CD4-positive, CD25-positive, alpha-beta regulatory T cell (primary cell): ENCODE data around the gene SLC9A9. TPM values are rescaled to one million over a fixed set of nuclear protein-coding genes. Genes with fewer than 3 reads are reported as not detected.

ENCODE experiments used
- ATAC-seq, 2 donors: fragments of 150-1000 bp; cut with Tn5 transposase; one replicate each; pipeline ENCODE4 v1.10.0; 2021; ENCODE audit warnings: low read depth in 2 of 2, moderate number of reproducible peaks in 2 of 2, moderate library complexity in 1 of 2
- DNase-seq, 3 donors: peaks; one replicate each; pipeline versions ENCODE4 v3.0.0 to v3.0.0-alpha.2; 2012 to 2022; ENCODE audit warnings: mixed read lengths in 1 of 3
- H3K27ac ChIP-seq: one replicate; pipeline ENCODE4 v1.7.0; 2013; ENCODE audit warnings: mild to moderate bottlenecking, low read length; ENCODE audit not compliant: insufficient read depth, poor library complexity, severe bottlenecking
- H3K27me3 ChIP-seq: one replicate; pipeline ENCODE4 v1.7.0; 2013; ENCODE audit warnings: low read length; ENCODE audit not compliant: control insufficient read depth, insufficient read depth
- H3K36me3 ChIP-seq: one replicate; pipeline ENCODE4 v1.7.0; 2013; ENCODE audit warnings: mild to moderate bottlenecking, low read length, moderate library complexity; ENCODE audit not compliant: control insufficient read depth, insufficient read depth
- H3K4me1 ChIP-seq: 2 replicates; pipeline ENCODE4 v1.7.0; 2013; ENCODE audit warnings: mild to moderate bottlenecking, low read length; ENCODE audit not compliant: insufficient read depth, control insufficient read depth, poor library complexity, severe bottlenecking
- H3K4me3 ChIP-seq: one replicate; pipeline ENCODE4 v1.7.0; 2013; ENCODE audit warnings: low read depth, mild to moderate bottlenecking, low read length, moderate library complexity
- H3K9me3 ChIP-seq, 2 experiments: 1 replicate in 1 of 2; 2 replicates in 1 of 2; pipeline ENCODE4 v1.7.0; 2013; ENCODE audit warnings: low read length in 2 of 2, mild to moderate bottlenecking in 1 of 2, moderate library complexity in 1 of 2; ENCODE audit not compliant: control insufficient read depth in 2 of 2
- H3K27ac Mint-ChIP-seq, 3 donors: one replicate each; pipeline ENCODE4 v1.8.0; 2020 to 2022; ENCODE audit warnings: mild to moderate bottlenecking in 3 of 3, mixed read lengths in 3 of 3, moderate library complexity in 2 of 3
- H3K27me3 Mint-ChIP-seq: one replicate; pipeline ENCODE4 v1.8.0; 2022; ENCODE audit warnings: mild to moderate bottlenecking, mixed read lengths
- H3K36me3 Mint-ChIP-seq: one replicate; pipeline ENCODE4 v1.8.0; 2020; ENCODE audit warnings: mixed read lengths
- H3K4me1 Mint-ChIP-seq, 4 donors: one replicate each; pipeline ENCODE4 v1.8.0; 2020 to 2022; ENCODE audit warnings: mixed read lengths in 4 of 4, mild to moderate bottlenecking in 1 of 4
- H3K4me3 Mint-ChIP-seq, 4 donors: one replicate each; pipeline ENCODE4 v1.8.0; 2020 to 2022; ENCODE audit warnings: mild to moderate bottlenecking in 4 of 4, mixed read lengths in 4 of 4, moderate library complexity in 3 of 4
- H3K9me3 Mint-ChIP-seq, 7 donors: one replicate each; pipeline ENCODE4 v1.8.0; 2020 to 2022; ENCODE audit warnings: mixed read lengths in 7 of 7, mild to moderate bottlenecking in 3 of 7, moderate library complexity in 2 of 7
- polyA plus RNA-seq, 4 donors: library from polyadenylated mRNA; unstranded; fragments of 300-500 nt; fragmentation: Illumina TruSeq; gene quantifications; one replicate each; pipeline ENCODE4 v1.2.3, GENCODE V29; 2021
- total RNA-seq: library from RNA; stranded (reverse); gene quantifications from one replicate; pipeline ENCODE4 v1.2.3, GENCODE V29; 2022

The SLC9A9 gene
- total and polyA plus RNA-seq, 5 donors from 2014 or later: 31.7 to 49.3 (median 46.4) TPM

GRCh38 chr3:143295201-143296080 is 552.8 kb downstream of the SLC9A9 start:
- no peaks in the 10 kb centered on the region for H3K27me3 Mint-ChIP-seq
- H3K27me3 ChIP-seq: no peaks in the 10 kb centered on the region
- DNase-seq (peak in 1 of 3 donors; percentile 27), ATAC-seq (no peak)
- no peaks in the 10 kb centered on the region for H3K36me3 ChIP-seq
- H3K4me3 ChIP-seq: no peak overlapping the region
- H3K4me1 ChIP-seq: peaks cover 9% of the 10 kb centered on the region
- peak overlapping the region; percentile 38 to 54 (median 51) for H3K27ac Mint-ChIP-seq
- H3K4me3 Mint-ChIP-seq: peak overlapping the region in 1 of 4 donors; percentile 2
- H3K36me3 Mint-ChIP-seq: no peaks in the 10 kb centered on the region
- H3K9me3 Mint-ChIP-seq: no peaks in the 10 kb centered on the region
- H3K4me1 Mint-ChIP-seq: peaks cover 4 to 31% (median 22%) of the 10 kb centered on the region in 4 donors
- H3K9me3 ChIP-seq: no peaks in the 10 kb centered on the region
- H3K27ac ChIP-seq: no peak overlapping the region

- Mint-ChIP-seq H3K4me1 (peaks cover 7 to 36% (median 19%) of the 10 kb centered on the region in 4 donors), H3K9me3 (no peaks in the 10 kb centered on the region), H3K27ac (peak overlapping the region in 1 of 3 donors; percentile 51), H3K36me3 (no peaks in the 10 kb centered on the region), H3K4me3 (no peak overlapping the region), H3K27me3 (no peaks in the 10 kb centered on the region)
- peak overlapping the region; percentile 14 for H3K4me3 ChIP-seq
- no peak overlapping the region for H3K27ac ChIP-seq
- ATAC-seq: no peak
- H3K27me3 ChIP-seq: no peaks in the 10 kb centered on the region
- peak in 1 of 3 donors; percentile 64 for DNase-seq
- H3K4me1 ChIP-seq: peaks cover 9% of the 10 kb centered on the region
- H3K36me3 ChIP-seq: no peaks in the 10 kb centered on the region
- no peaks in the 10 kb centered on the region for H3K9me3 ChIP-seq
Measured at GRCh38 chr3:143294188-143294587, 554.1 kb downstream of the SLC9A9 start.

GRCh38 chr3:143291836-143292447 is 556.3 kb downstream of the SLC9A9 start:
- Mint-ChIP-seq H3K27me3 (no peaks in the 10 kb centered on the region), H3K4me1 (peaks cover 7 to 29% (median 17%) of the 10 kb centered on the region in 4 donors), H3K27ac (no peak overlapping the region), H3K9me3 (no peaks in the 10 kb centered on the region), H3K4me3 (no peak overlapping the region), H3K36me3 (no peaks in the 10 kb centered on the region)
- ATAC-seq: no peak
- no peak for DNase-seq
- Histone ChIP-seq H3K4me3 (no peak overlapping the region), H3K9me3 (no peaks in the 10 kb centered on the region), H3K4me1 (peaks cover 9% of the 10 kb centered on the region), H3K36me3 (no peaks in the 10 kb centered on the region), H3K27me3 (no peaks in the 10 kb centered on the region), H3K27ac (no peak overlapping the region)

- no peaks in the 10 kb centered on the region for H3K4me1 ChIP-seq
- Mint-ChIP-seq H3K9me3 (no peaks in the 10 kb centered on the region), H3K27me3 (no peaks in the 10 kb centered on the region), H3K36me3 (no peaks in the 10 kb centered on the region), H3K4me1 (peaks cover 0 to 12% (median 4%) of the 10 kb centered on the region in 4 donors), H3K4me3 (no peak overlapping the region), H3K27ac (no peak overlapping the region)
- ATAC-seq (no peak), DNase-seq (no peak)
- H3K9me3 ChIP-seq: no peaks in the 10 kb centered on the region
- H3K27ac ChIP-seq: no peak overlapping the region
- H3K4me3 ChIP-seq: no peak overlapping the region
- H3K27me3 ChIP-seq: no peaks in the 10 kb centered on the region
- H3K36me3 ChIP-seq: no peaks in the 10 kb centered on the region
Measured at GRCh38 chr3:143288944-143289343, 559.3 kb downstream of the SLC9A9 start.

- H3K36me3 Mint-ChIP-seq: peaks cover 3% of the 10 kb centered on the region
- no peaks in the 10 kb centered on the region for H3K36me3 ChIP-seq
- no peak for ATAC-seq
Measured at GRCh38 chr3:143287403-143287802, 560.9 kb downstream of the SLC9A9 start.

GRCh38 chr3:143286392-143287010 is 561.8 kb downstream of the SLC9A9 start:
- no peaks in the 10 kb centered on the region for H3K27me3 ChIP-seq
- H3K27me3 Mint-ChIP-seq: no peaks in the 10 kb centered on the region
- no peak for ATAC-seq
- DNase-seq: no peak
- peaks cover 3% of the 10 kb centered on the region for H3K36me3 Mint-ChIP-seq
- no peaks in the 10 kb centered on the region for H3K4me1 ChIP-seq
- no peak overlapping the region for H3K27ac ChIP-seq
- peaks cover 0 to 15% (median 3%) of the 10 kb centered on the region in 4 donors for H3K4me1 Mint-ChIP-seq
- no peaks in the 10 kb centered on the region for H3K36me3 ChIP-seq
- H3K4me3 ChIP-seq: no peak overlapping the region
- H3K9me3 Mint-ChIP-seq: peaks cover 0 to 4% (median 0%) of the 10 kb centered on the region in 7 donors
- no peak overlapping the region for H3K27ac Mint-ChIP-seq
- no peaks in the 10 kb centered on the region for H3K9me3 ChIP-seq
- no peak overlapping the region for H3K4me3 Mint-ChIP-seq

More at GRCh38 chr3:143287403-143287802, 560.9 kb downstream of the SLC9A9 start:
- Mint-ChIP-seq H3K27ac (no peak overlapping the region), H3K4me3 (no peak overlapping the region), H3K27me3 (no peaks in the 10 kb centered on the region), H3K4me1 (peaks cover 0 to 12% (median 3%) of the 10 kb centered on the region in 4 donors), H3K9me3 (no peaks in the 10 kb centered on the region)
- H3K27me3 ChIP-seq: no peaks in the 10 kb centered on the region
- no peak overlapping the region for H3K4me3 ChIP-seq
- no peak overlapping the region for H3K27ac ChIP-seq
- no peak for DNase-seq
- no peaks in the 10 kb centered on the region for H3K4me1 ChIP-seq
- H3K9me3 ChIP-seq: no peaks in the 10 kb centered on the region

GRCh38 chr3:143283432-143284128 is 564.7 kb downstream of the SLC9A9 start:
- Histone ChIP-seq H3K27me3 (no peaks in the 10 kb centered on the region), H3K36me3 (no peaks in the 10 kb centered on the region), H3K9me3 (no peaks in the 10 kb centered on the region), H3K4me3 (no peak overlapping the region), H3K27ac (no peak overlapping the region), H3K4me1 (no peaks in the 10 kb centered on the region)
- peaks cover 0 to 4% (median 0%) of the 10 kb centered on the region in 7 donors for H3K9me3 Mint-ChIP-seq
- peaks cover 0 to 17% (median 2%) of the 10 kb centered on the region in 4 donors for H3K4me1 Mint-ChIP-seq
- no peak for DNase-seq
- no peak overlapping the region for H3K4me3 Mint-ChIP-seq
- H3K27me3 Mint-ChIP-seq: no peaks in the 10 kb centered on the region
- ATAC-seq: no peak
- H3K27ac Mint-ChIP-seq: peak overlapping the region in 1 of 3 donors; percentile 30
- H3K36me3 Mint-ChIP-seq: peaks cover 7% of the 10 kb centered on the region
